IMR-90 (cell line): Measurements from ENCODE around the gene PDE4B. TPM values are rescaled to one million over a fixed set of nuclear protein-coding genes. Genes with fewer than 3 reads are reported as not detected.
A peak's percentile ranks its signal among the peaks of the same experiment; 100 is the strongest.

ENCODE experiments used
- ATAC-seq: fragments of 200-7000 bp; cut with Tn5 transposase; 2 replicates; pipeline ENCODE4 v1.9.1; 2020; ENCODE audit warnings: low read depth, mild to moderate bottlenecking, moderate library complexity
- BruUV-seq: library from RNA; stranded (reverse); fragments of 400-500 nt; replicated peaks from 2 replicates; lab custom pipeline; 2021; lab: Mats Ljungman, UMichigan
- CTCF ChIA-PET: fragments of 300-600 bp; formaldehyde crosslinking; extraction: SDS; loops from one replicate; lab custom pipeline; 2021; ENCODE audit warnings: antibody characterized with exemption; lab: Yijun Ruan, JAX
- POLR2A ChIA-PET: fragments of 300-600 bp; sonication (Branson Sonifier 250); formaldehyde crosslinking; loops from one replicate; lab custom pipeline; 2022; ENCODE audit warnings: antibody characterized with exemption; ENCODE audit not compliant: unreplicated experiment; lab: Charles Lee
- DNase-seq: peaks from one replicate; pipeline ENCODE4 v3.0.0; 2013
- H2AFZ ChIP-seq: replicated peaks from 2 replicates; pipeline ENCODE3; 2013; ENCODE audit warnings: low read length, mild to moderate bottlenecking; ENCODE audit not compliant: poor library complexity
- H2AK5ac ChIP-seq: 2 replicates; pipeline ENCODE4 v1.6.1; 2013; ENCODE audit warnings: low read depth, low read length, inconsistent platforms
- H2AK9ac ChIP-seq: replicated peaks from 2 replicates; pipeline ENCODE3; 2013; ENCODE audit warnings: mild to moderate bottlenecking, low read depth, low read length, moderate library complexity; ENCODE audit not compliant: poor library complexity
- H2BK120ac ChIP-seq: 2 replicates; pipeline ENCODE4 v1.6.1; 2013; ENCODE audit warnings: low read depth, low read length, inconsistent platforms
- H2BK15ac ChIP-seq: 3 replicates; pipeline ENCODE4 v1.6.1; 2013; ENCODE audit warnings: low read depth, low read length, inconsistent platforms
- H2BK20ac ChIP-seq: 2 replicates; pipeline ENCODE4 v1.6.1; 2013; ENCODE audit warnings: low read depth, mild to moderate bottlenecking, inconsistent platforms, low read length, moderate library complexity
- H2BK5ac ChIP-seq: 2 replicates; pipeline ENCODE4 v1.6.1; 2013; ENCODE audit warnings: mild to moderate bottlenecking, low read depth, low read length, inconsistent platforms; ENCODE audit not compliant: poor library complexity, severe bottlenecking
- H3K14ac ChIP-seq: replicated peaks from 2 replicates; pipeline ENCODE4 v1.6.1; 2013; ENCODE audit warnings: low read depth, low read length, inconsistent platforms
- H3K18ac ChIP-seq: 2 replicates; pipeline ENCODE4 v1.6.1; 2013; ENCODE audit warnings: low read depth, low read length, control low read depth
- H3K23ac ChIP-seq: 2 replicates; pipeline ENCODE4 v1.6.1; 2013; ENCODE audit warnings: low read depth, low read length, inconsistent platforms
- H3K27ac ChIP-seq: 2 replicates; pipeline ENCODE4 v1.5.1; 2013; ENCODE audit warnings: mild to moderate bottlenecking, control low read depth, low read length; ENCODE audit not compliant: insufficient read depth
- H3K27me3 ChIP-seq: 2 replicates; pipeline ENCODE4 v1.6.1; 2013; ENCODE audit warnings: low read length; ENCODE audit not compliant: control insufficient read depth, insufficient read depth
- H3K36me3 ChIP-seq: 2 replicates; pipeline ENCODE4 v1.6.1; 2013; ENCODE audit warnings: low read length, mixed read lengths; ENCODE audit not compliant: control insufficient read depth, insufficient read depth
- H3K4ac ChIP-seq: 2 replicates; pipeline ENCODE4 v1.6.1; 2013; ENCODE audit warnings: low read depth, low read length, inconsistent platforms
- H3K4me1 ChIP-seq: 2 replicates; pipeline ENCODE4 v1.6.1; 2013; ENCODE audit warnings: low read length, mixed read lengths; ENCODE audit not compliant: control insufficient read depth, insufficient read depth
- H3K4me2 ChIP-seq: 2 replicates; pipeline ENCODE4 v1.6.1; 2013; ENCODE audit warnings: low read depth, mild to moderate bottlenecking, control low read depth, low read length, moderate library complexity
- H3K4me3 ChIP-seq: 2 replicates; pipeline ENCODE4 v1.5.1; 2013; ENCODE audit warnings: low read depth, mild to moderate bottlenecking, control low read depth, low read length, moderate library complexity; ENCODE audit not compliant: insufficient read depth
- H3K56ac ChIP-seq: 2 replicates; pipeline ENCODE4 v1.6.1; 2013; ENCODE audit warnings: low read length, inconsistent platforms; ENCODE audit not compliant: insufficient read depth; ENCODE audit errors: extremely low read depth
- H3K79me1 ChIP-seq, 2 experiments: 2 replicates each; pipeline ENCODE4 v1.6.1; 2013; ENCODE audit warnings: low read length in 2 of 2, inconsistent platforms in 1 of 2, low read depth in 1 of 2
- H3K9ac ChIP-seq: 2 replicates; pipeline ENCODE4 v1.6.1; 2013; ENCODE audit warnings: low read depth, low read length, control low read depth
- H3K9me1 ChIP-seq: 2 replicates; pipeline ENCODE4 v1.6.1; 2013; ENCODE audit warnings: low read length, inconsistent platforms; ENCODE audit not compliant: insufficient read depth
- H3K9me3 ChIP-seq: 2 replicates; pipeline ENCODE4 v1.6.1; 2013; ENCODE audit warnings: low read length; ENCODE audit not compliant: control insufficient read depth, insufficient read depth
- H4K20me1 ChIP-seq: 2 replicates; pipeline ENCODE4 v1.6.1; 2013; ENCODE audit warnings: low read length, inconsistent platforms; ENCODE audit not compliant: insufficient read depth
- H4K5ac ChIP-seq: 2 replicates; pipeline ENCODE4 v1.6.1; 2013; ENCODE audit warnings: mild to moderate bottlenecking, low read depth, low read length, control low read depth
- H4K8ac ChIP-seq, 2 experiments: 2 replicates each; pipeline ENCODE4 v1.6.1; 2013; ENCODE audit warnings: low read depth in 2 of 2, low read length in 2 of 2, control low read depth in 1 of 2, inconsistent platforms in 1 of 2
- H4K91ac ChIP-seq: 2 replicates; pipeline ENCODE4 v1.6.1; 2013; ENCODE audit warnings: low read depth, low read length, inconsistent platforms; ENCODE audit not compliant: insufficient read depth
- BHLHE40 ChIP-seq: fragments of 150-350 bp; IDR thresholded peaks from 2 replicates; pipeline ENCODE4 v1.6.1; 2016; ENCODE audit warnings: mild to moderate bottlenecking, low read depth, low read length
- CEBPB ChIP-seq: IDR thresholded peaks from 2 replicates; pipeline ENCODE4 v1.6.1; 2012; ENCODE audit warnings: low read depth, low read length, improper control_type of control experiment
- CHD1 ChIP-seq: IDR thresholded peaks from 2 replicates; pipeline ENCODE4 v1.6.1; 2012; ENCODE audit warnings: low read depth, low read length, improper control_type of control experiment
- CTCF ChIP-seq: conservative IDR thresholded peaks from 2 replicates; pipeline ENCODE4 v1.5.1; 2012; ENCODE audit warnings: mild to moderate bottlenecking, low read depth, low read length, improper control_type of control experiment
- ELK1 ChIP-seq: fragments of 150-350 bp; IDR thresholded peaks from 2 replicates; pipeline ENCODE4 v1.6.1; 2016; ENCODE audit warnings: low read depth, mild to moderate bottlenecking, low read length, moderate library complexity, borderline replicate concordance
- FOS ChIP-seq: fragments of 150-350 bp; IDR thresholded peaks from 2 replicates; pipeline ENCODE4 v1.6.1; 2016; ENCODE audit warnings: low read depth, low read length
- MAFK ChIP-seq: IDR thresholded peaks from 2 replicates; pipeline ENCODE4 v1.6.1; 2012; ENCODE audit warnings: low read depth, low read length, improper control_type of control experiment
- MAZ ChIP-seq: IDR thresholded peaks from 2 replicates; pipeline ENCODE4 v1.6.1; 2012; ENCODE audit warnings: low read depth, mild to moderate bottlenecking, low read length, improper control_type of control experiment, moderate library complexity, borderline replicate concordance
- MXI1 ChIP-seq: IDR thresholded peaks from 2 replicates; pipeline ENCODE4 v1.6.1; 2012; ENCODE audit warnings: low read depth, mild to moderate bottlenecking, low read length, moderate library complexity, borderline replicate concordance
- NFE2L2 ChIP-seq: fragments of 150-350 bp; IDR thresholded peaks from 2 replicates; pipeline ENCODE4 v1.6.1; 2016; ENCODE audit warnings: low read depth, mild to moderate bottlenecking, low read length
- POLR2A ChIP-seq: IDR thresholded peaks from 2 replicates; pipeline ENCODE4 v1.6.1; 2012; ENCODE audit warnings: mild to moderate bottlenecking, low read depth, low read length
- RAD21 ChIP-seq: IDR thresholded peaks from 2 replicates; pipeline ENCODE4 v1.6.1; 2012; ENCODE audit warnings: low read length, improper control_type of control experiment
- RCOR1 ChIP-seq: IDR thresholded peaks from 2 replicates; pipeline ENCODE4 v1.6.1; 2012; ENCODE audit warnings: mild to moderate bottlenecking, low read length, improper control_type of control experiment; ENCODE audit not compliant: insufficient replicate concordance
- RFX5 ChIP-seq: IDR thresholded peaks from 2 replicates; pipeline ENCODE4 v1.8.0; 2012; ENCODE audit warnings: low read depth, mild to moderate bottlenecking, low read length, moderate library complexity
- SMC3 ChIP-seq: fragments of 150-350 bp; IDR thresholded peaks from 2 replicates; pipeline ENCODE4 v1.6.1; 2016; ENCODE audit warnings: low read depth, mild to moderate bottlenecking, antibody characterized with exemption, low read length, moderate library complexity
- USF2 ChIP-seq: fragments of 150-350 bp; IDR thresholded peaks from 2 replicates; pipeline ENCODE4 v1.6.1; 2017; ENCODE audit warnings: mild to moderate bottlenecking, antibody characterized with exemption, low read length, low read depth
- WGBS, 2 experiments: methylation state at CpG; one replicate each; pipeline versions ENCODE4 v1.1.5 to v1.1.7; 2013; ENCODE audit warnings: missing lambda C conversion rate in 2 of 2; ENCODE audit not compliant: insufficient read length in 1 of 2; ENCODE audit errors: extremely low coverage in 2 of 2; 5-methylcytosine and 5-hydroxymethylcytosine counted together
- dilution Hi-C: fragments of 300-500 bp; cut with HindIII; formaldehyde crosslinking; loops from one replicate; pipeline ENCODE4 v1.14.3; 2018; ENCODE audit warnings: low sequenced_read_pairs; ENCODE audit not compliant: unreplicated experiment
- in situ Hi-C: fragments of 300-500 bp; cut with MboI; formaldehyde crosslinking; loops from 3 replicates; pipeline ENCODE4 v1.14.3; 2019; ENCODE audit warnings: low sequenced_read_pairs, inconsistent platforms, mixed read lengths
- intact Hi-C: fragments of 100-400 bp; cut with micrococcal nuclease; formaldehyde crosslinking; loops from 2 replicates; pipeline ENCODE4 v1.10.0; 2022
- polyA plus RNA-seq, 3 experiments: library from polyadenylated mRNA; depleted of rRNA; stranded (reverse); fragments of >200 nt; gene quantifications; 2 replicates each; pipeline ENCODE4 v1.2.3, GENCODE V29; 2012; ENCODE audit warnings: low replicate concordance in 1 of 3
- total RNA-seq: library from RNA; depleted of rRNA; stranded (reverse); fragments of >200 nt; gene quantifications from 2 replicates; pipeline ENCODE4 v1.2.3, GENCODE V29; 2012

The PDE4B gene
- total and polyA plus RNA-seq, 2 of the 4 experiments (the other 2 are of a cell fraction): 5.8 to 21.3 TPM

DNA sequence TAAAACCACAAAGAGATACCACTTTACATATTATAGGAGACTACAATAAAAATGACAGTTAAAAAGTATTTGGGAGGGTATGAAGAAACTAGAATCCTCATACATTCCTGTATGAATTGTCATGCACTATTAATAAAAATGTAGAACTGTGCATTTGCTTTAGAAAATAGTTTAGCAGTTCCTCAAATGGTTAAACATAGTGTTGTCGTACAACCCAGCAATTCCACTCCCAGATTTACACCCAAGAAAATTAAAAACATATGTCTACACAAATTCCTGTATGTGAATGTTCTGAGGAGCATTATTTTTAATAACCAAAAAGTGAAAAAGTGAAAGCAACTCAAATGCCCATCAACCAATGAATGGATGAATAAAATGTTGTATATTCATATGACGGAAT lies 23.1 kb upstream of the PDE4B start:
- Histone ChIP-seq H3K9ac (no peak overlapping the region), H2AK5ac (no peak overlapping the region), H2AFZ (no peak overlapping the region), H3K14ac (no peak overlapping the region), H2BK15ac (no peak overlapping the region), H4K20me1 (no peaks in the 10 kb centered on the region), H3K4me3 (no peak overlapping the region), H4K91ac (no peak overlapping the region), H2BK20ac (no peak overlapping the region), H4K5ac (no peak overlapping the region), H2AK9ac (no peak overlapping the region), H3K18ac (no peak overlapping the region), H3K27ac (no peak overlapping the region), H3K4me1 (no peaks in the 10 kb centered on the region), H3K4me2 (no peak overlapping the region), H3K27me3 (no peaks in the 10 kb centered on the region), H2BK5ac (no peak overlapping the region), H2BK120ac (no peak overlapping the region), H3K79me1 (no peaks in the 10 kb centered on the region), H3K56ac (no peak overlapping the region), H3K36me3 (no peaks in the 10 kb centered on the region), H3K9me3 (no peaks in the 10 kb centered on the region), H3K23ac (no peak overlapping the region), H3K9me1 (no peaks in the 10 kb centered on the region), H3K4ac (no peak overlapping the region), H4K8ac (no peak overlapping the region)
- ATAC-seq (no peak), DNase-seq (peak; percentile 54)
- in situ Hi-C loops (no loop called here), intact Hi-C loops (no loop called here), dilution Hi-C loops (no loop called here)
- TF ChIP-seq RCOR1 (no peak), USF2 (no peak), MAZ (no peak), MAFK (no peak), RFX5 (no peak), POLR2A (no peak), CHD1 (no peak), FOS (no peak), BHLHE40 (no peak), SMC3 (no peak), CTCF (no peak), MXI1 (no peak), RAD21 (no peak), NFE2L2 (no peak), CEBPB (no peak), ELK1 (no peak)
- no TSS peak for BruUV-seq
- ChIA-PET POLR2A (no interaction called here), CTCF (no interaction called here)
- no CpG with 5 or more reads among the region's 2 CpGs for WGBS, 2 experiments
